Lung microvascular endothelial cell (primary cell): Measurements from ENCODE around the gene GDPD4. TPM values are rescaled to one million over a fixed set of nuclear protein-coding genes. Genes with fewer than 3 reads are reported as not detected.

Experiments used
- DNase-seq, 2 donors: peaks; one replicate each; pipeline versions ENCODE4 v3.0.0 to v3.0.0-alpha.2; 2010; ENCODE audit warnings: low read depth in 2 of 2
- total RNA-seq: library from RNA; depleted of rRNA; stranded (reverse); fragments of >200 nt; gene quantifications from 2 replicates; pipeline ENCODE4 v1.2.1, GENCODE V29; 2014

Gene GDPD4
- total RNA-seq, 1 donor from 2014 or later: not detected

GRCh38 chr11:77244277-77245027 lies 57.0 kb downstream of the GDPD4 start:
- peak; percentile 51 to 82 for DNase-seq

- no peak for DNase-seq
Measured at GRCh38 chr11:77236901-77237300, 64.6 kb downstream of the GDPD4 start.

DNA sequence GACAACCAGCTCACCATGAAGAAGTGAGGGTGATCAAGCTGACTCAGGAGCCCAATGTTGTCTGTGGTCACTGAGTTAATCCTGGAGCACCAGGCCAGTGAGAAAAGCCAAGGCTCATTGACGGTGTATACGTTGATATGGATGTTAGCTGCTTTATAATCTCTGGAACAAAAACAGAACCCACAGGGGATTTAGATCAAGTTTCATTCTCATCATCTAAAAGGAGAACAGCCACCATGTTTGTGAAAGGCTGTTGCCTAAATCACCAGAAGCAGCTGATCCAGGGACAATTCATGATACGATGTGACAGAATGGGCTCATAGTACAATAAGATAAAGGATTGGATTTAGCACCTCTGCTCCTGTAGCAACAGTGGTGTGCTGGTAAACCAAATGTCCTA lies 68.5 kb downstream of the GDPD4 start:
- DNase-seq: no peak

DNA sequence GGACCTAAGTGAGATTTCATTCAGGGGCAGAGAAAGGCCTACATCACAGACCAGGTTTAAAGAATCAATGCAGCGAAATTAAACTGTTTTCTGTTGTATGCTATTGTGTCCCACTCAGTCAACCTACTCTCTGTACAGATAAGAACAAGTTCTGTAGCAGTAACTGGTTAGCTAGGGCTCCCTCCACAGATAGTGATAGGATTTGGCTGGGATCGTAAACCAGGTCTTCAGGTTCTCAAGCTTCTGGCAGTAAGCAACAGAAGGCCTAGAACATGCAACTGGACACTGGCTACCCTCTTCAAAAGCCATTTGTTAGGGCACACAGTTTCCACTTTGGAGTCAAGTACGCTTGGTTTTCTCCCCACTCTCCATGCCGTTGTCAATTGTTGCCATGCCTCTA lies 69.2 kb downstream of the GDPD4 start:
- DNase-seq: no peak

- no peak for DNase-seq
Measured at GRCh38 chr11:77231800-77232199, 69.7 kb downstream of the GDPD4 start.

DNA sequence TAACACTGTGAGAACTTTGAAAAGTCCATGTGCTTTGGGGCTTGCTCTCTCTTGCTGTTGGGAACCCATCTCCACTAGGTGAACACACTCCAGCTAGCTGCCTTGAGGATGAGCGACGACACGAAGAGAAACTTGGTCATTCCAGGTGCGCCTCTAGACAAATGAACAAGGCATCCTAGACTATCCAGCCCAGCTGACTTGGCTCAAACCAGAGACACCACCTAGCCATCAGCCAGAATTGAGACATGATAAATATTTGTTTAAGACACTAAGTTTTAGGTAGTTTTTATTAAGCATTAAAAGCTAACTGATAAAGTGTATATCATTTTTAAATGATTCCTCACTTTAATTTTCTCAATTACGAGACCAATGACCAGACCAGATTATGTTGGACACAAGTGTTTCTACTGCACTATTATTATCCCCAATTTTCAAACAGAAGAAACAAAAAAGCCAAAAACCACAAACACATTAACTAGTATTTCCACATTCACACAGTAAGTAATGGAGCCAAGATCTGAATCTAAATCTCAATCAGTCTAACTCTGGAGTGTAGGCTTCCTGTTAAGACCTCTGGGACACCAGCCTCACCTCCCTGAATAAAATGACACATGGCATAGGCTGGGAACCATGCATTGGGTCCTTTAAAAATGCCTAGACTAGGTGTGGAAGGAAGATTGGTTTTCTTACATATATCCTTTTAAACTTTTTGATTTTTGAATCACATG lies 70.4 kb downstream of the GDPD4 start:
- no peak for DNase-seq

DNA sequence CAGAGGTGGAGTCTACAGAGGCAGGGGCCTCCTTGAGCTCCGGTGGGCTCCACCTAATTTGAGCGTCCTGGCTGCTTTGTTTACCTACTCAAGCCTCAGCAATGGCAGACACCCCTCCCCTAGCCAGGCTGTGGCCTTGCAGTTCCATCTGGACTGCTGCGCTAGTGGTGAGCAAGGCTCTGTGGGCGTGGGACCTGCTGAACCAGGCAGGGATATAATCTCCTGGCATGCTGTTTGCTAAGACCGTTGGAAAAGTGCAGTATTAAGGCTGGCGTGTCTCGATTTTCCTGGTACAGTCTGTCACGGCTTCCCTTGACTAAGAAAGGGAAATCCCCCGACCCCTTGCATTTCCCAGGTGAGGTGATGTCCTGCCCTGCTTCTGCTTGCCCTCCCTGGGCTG lies 77.7 kb downstream of the GDPD4 start:
- no peak for DNase-seq

DNA sequence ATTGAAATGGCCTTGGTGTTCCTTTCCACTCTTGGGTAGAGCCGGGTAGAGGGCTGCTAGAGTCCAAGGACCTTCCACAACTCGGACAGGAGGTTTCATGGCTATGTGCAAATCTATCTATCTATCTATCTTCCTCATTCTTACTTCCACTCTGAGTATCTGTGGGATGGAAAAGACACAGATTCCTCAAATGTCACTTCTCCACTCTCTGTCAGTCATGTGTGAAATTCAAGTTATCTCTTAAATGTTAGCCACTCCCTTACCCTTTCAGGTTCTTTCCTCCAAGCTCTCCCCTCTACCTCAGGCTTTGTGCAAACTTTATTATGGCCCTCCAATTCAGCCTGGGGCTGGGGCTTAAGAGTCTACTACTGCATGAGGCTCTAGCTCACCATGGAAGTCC lies 84.3 kb downstream of the GDPD4 start:
- DNase-seq: no peak

DNA sequence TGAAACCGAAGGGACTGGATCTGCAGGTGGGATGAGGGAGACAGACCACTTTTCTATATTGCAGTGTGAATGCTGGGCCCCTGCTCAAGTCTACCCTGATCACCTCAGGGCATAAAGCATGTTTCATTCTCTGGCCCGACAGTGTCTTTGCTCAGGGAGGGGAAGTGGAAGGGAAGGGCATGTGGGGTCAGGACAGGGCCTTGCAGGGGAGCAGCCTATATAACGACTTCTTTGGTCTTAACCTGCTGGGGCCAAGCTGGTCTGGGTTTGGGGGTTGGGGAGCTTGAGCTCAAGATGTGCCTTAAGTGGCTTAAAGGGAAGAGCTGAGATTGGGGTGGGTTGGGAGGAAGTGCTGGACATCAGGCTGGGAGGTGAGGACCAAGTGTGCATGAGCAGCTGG lies 86.4 kb downstream of the GDPD4 start:
- DNase-seq: no peak

DNA sequence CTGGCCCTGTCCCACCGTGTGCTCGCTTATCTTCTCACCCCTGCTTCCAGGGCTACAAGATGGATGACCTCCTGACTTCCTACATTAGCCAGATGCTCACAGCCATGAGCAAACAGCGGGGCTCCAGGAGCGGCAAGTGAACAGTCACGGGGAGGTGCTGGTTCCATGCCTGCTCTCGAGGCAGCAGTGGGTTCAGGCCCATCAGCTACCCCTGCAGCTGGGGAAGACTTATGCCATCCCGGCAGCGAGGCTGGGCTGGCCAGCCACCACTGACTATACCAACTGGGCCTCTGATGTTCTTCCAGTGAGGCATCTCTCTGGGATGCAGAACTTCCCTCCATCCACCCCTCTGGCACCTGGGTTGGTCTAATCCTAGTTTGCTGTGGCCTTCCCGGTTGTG lies 86.9 kb downstream of the GDPD4 start:
- no peak for DNase-seq

- no peak for DNase-seq
Measured at GRCh38 chr11:77213589-77214428, 87.7 kb downstream of the GDPD4 start.

DNA sequence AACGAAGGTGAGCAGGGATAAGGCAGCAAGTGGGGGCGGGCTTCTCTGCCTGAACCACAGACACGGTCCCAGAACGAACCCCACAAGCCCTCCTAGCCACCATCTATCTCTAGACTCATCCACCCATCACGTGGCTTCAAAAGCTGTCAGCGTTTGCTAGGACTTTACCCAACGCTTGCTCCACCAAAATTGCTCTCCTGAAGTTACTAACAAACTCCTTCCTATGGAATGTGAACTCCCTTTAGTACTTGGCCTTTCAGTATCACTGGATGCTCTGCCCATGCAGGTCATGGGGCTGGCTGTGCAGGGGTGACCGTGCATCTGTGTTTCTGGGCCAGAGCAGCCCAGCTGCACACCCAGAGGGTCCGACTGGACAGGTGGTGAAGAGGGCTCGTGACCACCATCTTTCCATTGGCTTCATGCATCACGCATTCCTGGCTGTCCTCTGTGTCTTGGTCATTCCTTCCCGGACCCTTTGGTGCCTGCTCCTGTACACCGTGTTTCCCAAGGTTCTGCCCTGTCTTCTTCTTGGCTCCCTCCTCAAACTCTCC lies 88.4 kb downstream of the GDPD4 start:
- no peak for DNase-seq

GRCh38 chr11:77212314-77213007 lies 89.0 kb downstream of the GDPD4 start:
- DNase-seq: no peak

DNA sequence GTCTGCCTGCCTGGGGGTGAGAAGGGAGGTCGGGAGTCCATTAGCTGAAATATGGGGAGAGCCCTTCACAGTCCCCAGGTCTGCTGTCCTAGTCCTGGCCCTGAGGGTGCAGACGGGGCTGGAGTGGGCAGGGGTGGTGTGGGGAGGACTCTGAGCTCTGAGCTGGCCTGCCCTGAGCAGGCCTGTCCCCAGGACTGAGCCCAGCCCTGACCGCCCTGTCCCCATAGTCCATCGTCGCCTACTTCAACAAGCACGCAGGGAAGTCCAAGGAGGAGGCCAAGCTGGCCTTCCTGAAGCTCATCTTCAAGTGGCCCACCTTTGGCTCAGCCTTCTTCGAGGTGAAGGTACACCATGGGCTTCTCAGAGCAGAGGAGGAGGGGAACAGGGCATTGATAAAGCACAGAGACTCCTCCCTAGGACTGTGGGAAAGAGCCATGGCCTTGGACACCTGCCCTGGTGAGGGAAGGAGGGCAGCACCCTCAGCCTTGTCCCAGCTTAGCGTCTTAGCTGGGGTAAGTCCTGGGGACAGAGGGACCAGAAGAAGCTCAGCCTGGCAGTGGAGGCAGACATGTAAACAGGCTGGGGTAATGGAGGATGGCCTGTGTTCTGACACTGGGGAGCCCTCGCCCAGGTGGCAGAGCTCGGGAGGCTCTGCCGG lies 89.8 kb downstream of the GDPD4 start:
- DNase-seq: no peak

- no peak for DNase-seq
Measured at GRCh38 chr11:77211040-77211451, 90.4 kb downstream of the GDPD4 start.

DNA sequence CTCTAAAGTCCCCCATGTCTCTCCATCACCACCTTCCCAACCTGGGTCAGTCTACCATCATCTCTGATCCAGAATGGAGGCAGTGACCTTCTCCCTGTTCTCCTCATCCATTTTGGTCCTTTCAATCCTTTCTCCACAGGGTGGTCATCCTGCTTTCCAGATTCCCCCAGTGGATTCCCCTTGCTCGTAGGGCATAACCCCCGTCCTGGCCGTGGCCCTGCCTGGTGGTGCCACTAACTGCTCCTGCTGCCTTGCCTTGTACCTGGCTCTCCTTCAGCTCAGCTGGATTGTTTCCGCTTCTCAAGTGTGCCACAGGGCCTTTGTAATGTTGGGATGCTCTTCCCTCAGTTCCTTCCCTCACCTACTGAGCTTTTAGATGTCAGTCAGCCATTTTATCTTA lies 91.8 kb downstream of the GDPD4 start:
- no peak for DNase-seq

GRCh38 chr11:77208535-77208934 lies 93.0 kb downstream of the GDPD4 start:
- DNase-seq: no peak

- no peak for DNase-seq
Measured at GRCh38 chr11:77207618-77208313, 93.7 kb downstream of the GDPD4 start.

DNA sequence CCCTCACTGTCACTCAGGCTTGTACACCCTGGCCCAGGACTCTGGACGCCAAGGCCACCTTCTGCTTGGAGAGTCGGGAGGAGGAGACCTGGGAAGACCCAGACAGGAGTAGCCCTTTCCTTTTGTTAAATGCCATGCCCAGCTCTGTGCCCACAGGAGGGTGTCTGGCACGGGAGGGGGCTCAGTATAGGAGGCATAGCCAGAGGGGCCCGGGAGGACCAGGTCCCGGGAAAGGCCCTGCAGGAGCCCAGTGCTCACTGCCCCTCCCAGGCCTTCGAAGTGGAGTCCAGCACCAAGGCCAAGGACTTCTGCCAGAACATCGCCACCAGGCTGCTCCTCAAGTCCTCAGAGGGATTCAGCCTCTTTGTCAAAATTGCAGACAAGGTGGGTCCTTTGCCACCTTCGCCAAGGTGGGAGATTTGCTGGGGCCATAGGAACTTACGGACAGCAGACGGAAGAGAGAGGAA lies 94.4 kb downstream of the GDPD4 start:
- no peak for DNase-seq
